ENCODE results near the gene RPS16. TPM values are rescaled to one million over a fixed set of nuclear protein-coding genes. Genes with fewer than 3 reads are reported as not detected.

The RPS16 gene
- total and polyA plus RNA-seq, 2 of the 8 experiments (the other 6 are each of a cell fraction or from before 2014, with no cell fraction given), result 2,433 to 7,810 TPM

GRCh38 chr19:39438270-39438934, 2.7 kb upstream of the RPS16 start:
- peak overlapping the region; percentile 19; the same call in 1 of the 2 replicates for H2BK12ac ChIP-seq (ENCODE audit: low read depth, low read length)
- H3K4me2 ChIP-seq (ENCODE audit: insufficient read depth in 1 of 2, low read depth in 2 of 2, low read length in 2 of 2), result no peak overlapping the region
- no peak overlapping the region for H2BK15ac ChIP-seq (ENCODE audit: low read length)
- ChIA-PET CTCF (ENCODE audit: partially characterized antibody) (interaction anchor here (0.7 to 1.1 kb wide), 4 partner anchors 10 to 31 kb away, joined by 3 read pairs; no protein-coding TSS in a partner anchor), POLR2A (ENCODE audit: partially characterized antibody) (interaction anchor here (1.0 to 47.8 kb wide), 5 partner anchors 8 to 76 kb away, joined by 3 to 1154 read pairs (median 4); partner anchors contain the start of genes PLEKHG2, RPS16, SUPT5H and ZFP36)
- H2BK120ac ChIP-seq (replicated peaks; ENCODE audit: low read depth, low read length), result no peak overlapping the region
- H3K27me3 ChIP-seq (replicated peaks in 1 of 4; ENCODE audit: control insufficient read depth in 3 of 4, extremely low read depth in 1 of 4, insufficient read depth in 3 of 4, low read length in 3 of 4), result no peaks in the 10 kb centered on the region
- no peak overlapping the region for H3K4ac ChIP-seq (replicated peaks; ENCODE audit: insufficient read length, low read depth, low read length)
- H2AK5ac ChIP-seq (ENCODE audit: low read depth, low read length), result no peak overlapping the region
- H4K5ac ChIP-seq (ENCODE audit: insufficient read length, low read depth, low read length), result no peak overlapping the region
- peaks cover 4 to 14% of the 10 kb centered on the region in 2 experiments for H4K20me1 ChIP-seq (replicated peaks in 1 of 2; ENCODE audit: control insufficient read depth in 1 of 2, insufficient read depth in 2 of 2, low read length in 2 of 2)
- H3K79me1 ChIP-seq (ENCODE audit: low read depth, low read length), result peaks cover 8% of the 10 kb centered on the region
- H2AFZ ChIP-seq (ENCODE audit: low read length), result no peak overlapping the region
- no peak overlapping the region for H3K9ac ChIP-seq (replicated peaks in 1 of 4; ENCODE audit: extremely low read depth in 1 of 4, low read depth in 3 of 4, low read length in 3 of 4)
- H3K23ac ChIP-seq (ENCODE audit: insufficient read length), result no peak overlapping the region
- WGBS, 2 experiments (ENCODE audit: extremely low coverage in 1 of 2, insufficient coverage in 1 of 2, insufficient read length in 1 of 2, insufficient replicate concordance in 2 of 2, low coverage in 1 of 2, low lambda C conversion rate in 2 of 2, missing lambda C conversion rate in 1 of 2), result 93% methylated on average over 9 of the region's 9 CpGs; no CpG with 5 or more reads in 1 of the 2 experiments
- peaks cover 0 to 5% (median 0%) of the 10 kb centered on the region in 4 experiments; a peak in 3 of 7 replicates for H3K4me1 ChIP-seq (replicated peaks in 1 of 4; ENCODE audit: control insufficient read depth in 3 of 4, insufficient read depth in 4 of 4, low read length in 3 of 4)
- no peak overlapping the region for H3K4me3 ChIP-seq (ENCODE audit: extremely low read depth in 1 of 4, insufficient read depth in 2 of 4, low read depth in 3 of 4, low read length in 4 of 4)
- no peak overlapping the region for H4K8ac ChIP-seq (ENCODE audit: extremely low read depth, insufficient read depth, low read length)
- H3K18ac ChIP-seq (ENCODE audit: extremely low read depth, low read length), result no peak overlapping the region
- H3K56ac ChIP-seq (replicated peaks; ENCODE audit: insufficient read length, low read depth, low read length), result no peak overlapping the region
- H4K91ac ChIP-seq (replicated peaks; ENCODE audit: insufficient read length, low read length), result no peak overlapping the region
- no peak for FAIRE-seq
- H2BK20ac ChIP-seq (ENCODE audit: low read length), result no peak overlapping the region
- H3K9me3 ChIP-seq (ENCODE audit: insufficient read depth in 2 of 2, low read depth in 1 of 2, low read length in 1 of 2), result no peaks in the 10 kb centered on the region
- TF ChIP-seq SIN3A (conservative IDR thresholded peaks at IDR 0.05 in 1 of 2, IDR thresholded peaks at IDR 0.05 in 1 of 2; ENCODE audit: low read depth in 1 of 2, low read length in 2 of 2), result no peak
- peak; percentile 46; the same call in 1 of the 2 replicates for TF ChIP-seq CEBPB (IDR thresholded peaks at IDR 0.05; ENCODE audit: low read depth, low read length)
- no peak for TF ChIP-seq ATF3 (IDR thresholded peaks at IDR 0.05; ENCODE audit: insufficient read depth, low read depth, low read length)
- no peak for TF ChIP-seq TCF12 (IDR thresholded peaks at IDR 0.05; ENCODE audit: low read depth, low read length)
- no peak for TF ChIP-seq KDM5A (IDR thresholded peaks at IDR 0.05; ENCODE audit: low read length)
- TF ChIP-seq RNF2 (IDR thresholded peaks at IDR 0.05; ENCODE audit: borderline replicate concordance, low read depth, low read length, missing control alignments, poor library complexity, severe bottlenecking), result no peak
- TF ChIP-seq JUN (IDR thresholded peaks at IDR 0.05; ENCODE audit: low read depth, low read length), result no peak
- no peak for TF ChIP-seq BACH1 (IDR thresholded peaks at IDR 0.05; ENCODE audit: low read length)
- peaks cover 7 to 20% of the 10 kb centered on the region in 2 experiments; a peak in 3 of 4 replicates for H3K79me2 ChIP-seq (ENCODE audit: control insufficient read depth in 1 of 2, insufficient read depth in 2 of 2, low read length in 2 of 2)
- no peak overlapping the region for H3K27ac ChIP-seq (ENCODE audit: low read depth, low read length)
- H3K23me2 ChIP-seq (ENCODE audit: low read depth, low read length), result peaks cover 8% of the 10 kb centered on the region; the same call in 1 of the 2 replicates
- no peak for DNase-seq (ENCODE audit: low read depth in 1 of 2, low spot score in 2 of 2)
- H3K14ac ChIP-seq (ENCODE audit: insufficient read length), result no peak overlapping the region
- H3K36me3 ChIP-seq (ENCODE audit: control insufficient read depth in 2 of 4, insufficient read depth in 4 of 4, low read length in 3 of 4), result peaks cover 11 to 16% (median 12%) of the 10 kb centered on the region in 4 experiments
- no peak overlapping the region for H2BK5ac ChIP-seq (ENCODE audit: low read depth, low read length)

Data from H1 (cell line).